HEK293 (cell line): ENCODE data around the gene ERAP2.

ENCODE experiments used
- HOXC10 ChIP-seq: sonication (generic); formaldehyde crosslinking; IDR thresholded peaks from 2 replicates; pipeline ENCODE4 v1.8.1; 2023; ENCODE audit warnings: mild to moderate bottlenecking, missing genetic modification reagents
- ZNF544 ChIP-seq: fragments of 450-650 bp; formaldehyde crosslinking; IDR thresholded peaks from 2 replicates; pipeline ENCODE4 v1.5.0; 2017; ENCODE audit warnings: missing biosample characterization, missing genetic modification characterization
- TF ChIP-seq, protein P1 (sequence below): fragments of 450-650 bp; formaldehyde crosslinking; IDR thresholded peaks from 2 replicates; pipeline ENCODE4 v1.5.1; 2016; ENCODE audit warnings: missing biosample characterization, missing genetic modification characterization
- TF ChIP-seq, protein P2 (sequence below): fragments of 450-650 bp; formaldehyde crosslinking; conservative IDR thresholded peaks from 2 replicates; pipeline ENCODE4 v1.5.1; 2016; ENCODE audit warnings: low read depth, missing biosample characterization, missing genetic modification characterization
- TF ChIP-seq, protein P3 (sequence below): fragments of 450-650 bp; formaldehyde crosslinking; IDR thresholded peaks from 2 replicates; pipeline ENCODE4 v1.5.1; 2016; ENCODE audit warnings: missing biosample characterization, missing genetic modification characterization

DNA sequence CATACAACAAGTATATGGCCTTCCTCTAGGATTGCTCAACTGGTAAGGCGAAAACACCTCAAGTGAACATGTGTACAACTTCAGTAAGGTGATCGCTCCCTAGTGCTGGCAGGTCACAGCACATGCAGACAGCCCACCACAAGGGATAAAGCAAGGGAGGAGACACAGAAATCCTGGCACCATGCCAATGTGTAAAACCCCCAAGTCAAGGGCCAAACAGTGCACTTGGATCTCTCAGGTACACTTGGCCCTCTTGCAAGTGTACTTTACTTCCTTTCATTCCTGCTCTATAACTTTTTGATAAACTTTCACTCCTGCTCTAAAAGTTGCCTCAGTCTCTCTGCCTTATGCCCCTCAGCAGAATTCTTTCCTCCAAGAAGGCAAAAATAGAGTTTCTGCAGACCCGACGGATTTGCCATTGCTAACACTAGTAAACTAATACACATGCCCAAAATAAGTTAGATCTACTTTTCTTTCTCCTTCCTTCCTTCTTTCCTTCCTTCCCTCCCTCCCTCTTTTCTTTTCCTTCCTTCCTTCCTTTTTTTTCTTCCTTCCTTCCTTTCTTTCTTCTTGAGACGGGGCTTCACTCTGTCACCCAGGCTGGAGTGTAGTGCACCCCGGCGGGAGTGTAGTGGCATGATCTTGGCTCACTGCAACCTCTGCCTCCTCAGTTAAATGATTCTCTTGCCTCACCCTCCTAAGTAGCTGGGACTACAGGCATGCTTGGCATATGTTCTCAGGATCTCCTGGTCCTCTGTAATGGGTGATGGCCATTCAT is 52.8 kb downstream of the ERAP2 start:
- TF ChIP-seq, protein P1, sequence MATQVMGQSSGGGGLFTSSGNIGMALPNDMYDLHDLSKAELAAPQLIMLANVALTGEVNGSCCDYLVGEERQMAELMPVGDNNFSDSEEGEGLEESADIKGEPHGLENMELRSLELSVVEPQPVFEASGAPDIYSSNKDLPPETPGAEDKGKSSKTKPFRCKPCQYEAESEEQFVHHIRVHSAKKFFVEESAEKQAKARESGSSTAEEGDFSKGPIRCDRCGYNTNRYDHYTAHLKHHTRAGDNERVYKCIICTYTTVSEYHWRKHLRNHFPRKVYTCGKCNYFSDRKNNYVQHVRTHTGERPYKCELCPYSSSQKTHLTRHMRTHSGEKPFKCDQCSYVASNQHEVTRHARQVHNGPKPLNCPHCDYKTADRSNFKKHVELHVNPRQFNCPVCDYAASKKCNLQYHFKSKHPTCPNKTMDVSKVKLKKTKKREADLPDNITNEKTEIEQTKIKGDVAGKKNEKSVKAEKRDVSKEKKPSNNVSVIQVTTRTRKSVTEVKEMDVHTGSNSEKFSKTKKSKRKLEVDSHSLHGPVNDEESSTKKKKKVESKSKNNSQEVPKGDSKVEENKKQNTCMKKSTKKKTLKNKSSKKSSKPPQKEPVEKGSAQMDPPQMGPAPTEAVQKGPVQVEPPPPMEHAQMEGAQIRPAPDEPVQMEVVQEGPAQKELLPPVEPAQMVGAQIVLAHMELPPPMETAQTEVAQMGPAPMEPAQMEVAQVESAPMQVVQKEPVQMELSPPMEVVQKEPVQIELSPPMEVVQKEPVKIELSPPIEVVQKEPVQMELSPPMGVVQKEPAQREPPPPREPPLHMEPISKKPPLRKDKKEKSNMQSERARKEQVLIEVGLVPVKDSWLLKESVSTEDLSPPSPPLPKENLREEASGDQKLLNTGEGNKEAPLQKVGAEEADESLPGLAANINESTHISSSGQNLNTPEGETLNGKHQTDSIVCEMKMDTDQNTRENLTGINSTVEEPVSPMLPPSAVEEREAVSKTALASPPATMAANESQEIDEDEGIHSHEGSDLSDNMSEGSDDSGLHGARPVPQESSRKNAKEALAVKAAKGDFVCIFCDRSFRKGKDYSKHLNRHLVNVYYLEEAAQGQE, result no peak
- TF ChIP-seq HOXC10 (CRISPR knock-in tag), result no peak
- TF ChIP-seq ZNF544, result no peak
- TF ChIP-seq, protein P2, sequence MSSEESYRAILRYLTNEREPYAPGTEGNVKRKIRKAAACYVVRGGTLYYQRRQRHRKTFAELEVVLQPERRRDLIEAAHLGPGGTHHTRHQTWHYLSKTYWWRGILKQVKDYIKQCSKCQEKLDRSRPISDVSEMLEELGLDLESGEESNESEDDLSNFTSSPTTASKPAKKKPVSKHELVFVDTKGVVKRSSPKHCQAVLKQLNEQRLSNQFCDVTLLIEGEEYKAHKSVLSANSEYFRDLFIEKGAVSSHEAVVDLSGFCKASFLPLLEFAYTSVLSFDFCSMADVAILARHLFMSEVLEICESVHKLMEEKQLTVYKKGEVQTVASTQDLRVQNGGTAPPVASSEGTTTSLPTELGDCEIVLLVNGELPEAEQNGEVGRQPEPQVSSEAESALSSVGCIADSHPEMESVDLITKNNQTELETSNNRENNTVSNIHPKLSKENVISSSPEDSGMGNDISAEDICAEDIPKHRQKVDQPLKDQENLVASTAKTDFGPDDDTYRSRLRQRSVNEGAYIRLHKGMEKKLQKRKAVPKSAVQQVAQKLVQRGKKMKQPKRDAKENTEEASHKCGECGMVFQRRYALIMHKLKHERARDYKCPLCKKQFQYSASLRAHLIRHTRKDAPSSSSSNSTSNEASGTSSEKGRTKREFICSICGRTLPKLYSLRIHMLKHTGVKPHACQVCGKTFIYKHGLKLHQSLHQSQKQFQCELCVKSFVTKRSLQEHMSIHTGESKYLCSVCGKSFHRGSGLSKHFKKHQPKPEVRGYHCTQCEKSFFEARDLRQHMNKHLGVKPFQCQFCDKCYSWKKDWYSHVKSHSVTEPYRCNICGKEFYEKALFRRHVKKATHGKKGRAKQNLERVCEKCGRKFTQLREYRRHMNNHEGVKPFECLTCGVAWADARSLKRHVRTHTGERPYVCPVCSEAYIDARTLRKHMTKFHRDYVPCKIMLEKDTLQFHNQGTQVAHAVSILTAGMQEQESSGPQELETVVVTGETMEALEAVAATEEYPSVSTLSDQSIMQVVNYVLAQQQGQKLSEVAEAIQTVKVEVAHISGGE, result no peak
- TF ChIP-seq, protein P3, sequence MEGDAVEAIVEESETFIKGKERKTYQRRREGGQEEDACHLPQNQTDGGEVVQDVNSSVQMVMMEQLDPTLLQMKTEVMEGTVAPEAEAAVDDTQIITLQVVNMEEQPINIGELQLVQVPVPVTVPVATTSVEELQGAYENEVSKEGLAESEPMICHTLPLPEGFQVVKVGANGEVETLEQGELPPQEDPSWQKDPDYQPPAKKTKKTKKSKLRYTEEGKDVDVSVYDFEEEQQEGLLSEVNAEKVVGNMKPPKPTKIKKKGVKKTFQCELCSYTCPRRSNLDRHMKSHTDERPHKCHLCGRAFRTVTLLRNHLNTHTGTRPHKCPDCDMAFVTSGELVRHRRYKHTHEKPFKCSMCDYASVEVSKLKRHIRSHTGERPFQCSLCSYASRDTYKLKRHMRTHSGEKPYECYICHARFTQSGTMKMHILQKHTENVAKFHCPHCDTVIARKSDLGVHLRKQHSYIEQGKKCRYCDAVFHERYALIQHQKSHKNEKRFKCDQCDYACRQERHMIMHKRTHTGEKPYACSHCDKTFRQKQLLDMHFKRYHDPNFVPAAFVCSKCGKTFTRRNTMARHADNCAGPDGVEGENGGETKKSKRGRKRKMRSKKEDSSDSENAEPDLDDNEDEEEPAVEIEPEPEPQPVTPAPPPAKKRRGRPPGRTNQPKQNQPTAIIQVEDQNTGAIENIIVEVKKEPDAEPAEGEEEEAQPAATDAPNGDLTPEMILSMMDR, result no peak
